GM19438 (cell line): ENCODE data around the gene KRT74.

Experiments
- ATAC-seq: cut with Tn5 transposase; IDR thresholded peaks from one replicate; pipeline ENCODE4 v1.9.1; 2021; ENCODE audit warnings: low read depth; ENCODE audit not compliant: unreplicated experiment

KRT74 gene

DNA sequence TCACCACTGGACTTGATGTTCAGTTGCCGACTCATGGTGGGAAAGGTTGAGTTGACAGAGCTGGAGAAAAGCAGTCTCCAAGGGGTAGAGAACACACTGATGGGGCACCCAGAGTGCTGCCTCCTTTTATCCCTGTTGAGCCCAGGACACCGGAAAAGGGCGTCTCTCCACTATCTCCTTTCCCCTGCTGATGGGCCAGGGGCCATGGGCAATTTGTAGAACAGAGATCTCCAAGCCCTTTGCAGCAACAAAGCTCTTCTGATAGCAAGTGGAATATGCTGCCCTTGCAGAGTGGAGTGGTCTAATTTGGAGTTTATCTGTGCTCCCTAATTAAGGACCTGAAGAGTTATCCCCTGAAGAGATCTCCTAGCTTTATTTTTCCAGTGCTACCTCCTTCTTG is at the start of gene KRT74:
Gene KRT74, minus strand, starts transcription at position 101 of the 400 bp plus-strand sequence. Its CDS starts 66 bp downstream, at position 35.
- no peak for ATAC-seq

DNA sequence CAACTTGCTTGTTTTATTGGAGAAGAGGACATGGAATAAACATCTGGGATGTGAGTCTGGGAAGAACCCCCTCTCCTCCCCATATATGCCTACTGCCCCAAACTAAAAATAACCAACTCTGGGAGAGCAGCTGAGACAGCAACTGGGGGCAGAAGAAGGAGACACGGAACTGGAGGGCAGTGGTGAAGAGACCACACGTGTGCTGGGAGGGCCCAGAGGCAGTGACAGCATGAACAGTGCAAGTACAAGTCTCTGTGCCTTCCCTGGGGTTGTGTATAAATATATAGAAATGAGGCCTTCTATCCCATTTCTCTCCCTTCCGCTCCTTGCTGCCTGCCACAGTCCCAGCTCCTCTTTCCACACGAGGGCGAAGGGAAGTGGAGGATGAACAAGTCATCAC is 48.7 kb upstream of the KRT74 start:
- no peak for ATAC-seq

DNA sequence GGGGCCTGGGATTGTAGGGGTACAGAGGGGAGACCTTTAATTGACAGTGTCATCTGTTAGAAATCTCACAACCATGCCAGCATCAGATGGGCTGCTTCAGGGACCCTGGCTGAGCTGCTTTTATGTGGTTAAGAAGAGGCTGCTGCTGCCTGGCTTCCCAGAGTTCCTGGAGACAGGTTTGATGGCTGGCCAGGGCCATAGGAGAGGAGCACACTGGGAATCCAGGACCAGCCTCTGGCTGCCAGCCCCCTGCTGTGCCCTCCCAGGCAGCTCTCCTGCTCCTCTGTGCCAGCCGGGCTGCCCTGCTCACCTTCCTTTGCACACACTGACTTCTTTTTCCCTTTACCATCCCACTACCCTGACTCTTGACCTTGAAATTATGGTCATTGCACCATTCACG is 45.2 kb upstream of the KRT74 start:
- ATAC-seq, result no peak

- no peak for ATAC-seq
These were observed 44.6 kb upstream of the KRT74 start, which contains the start of gene KRT73 for GRCh38 chr12:52618216-52618615. Gene KRT73 (minus strand): TSS chr12:52618559. CDS start chr12:52618524, 35 bp downstream.

- no peak for ATAC-seq
These were observed 43.8 kb upstream of the KRT74 start for GRCh38 chr12:52617403-52617785.

- no peak for ATAC-seq
These were observed 43.2 kb upstream of the KRT74 start for GRCh38 chr12:52616680-52617402.

- no peak for ATAC-seq
These were observed 42.3 kb upstream of the KRT74 start for GRCh38 chr12:52615912-52616311.

DNA sequence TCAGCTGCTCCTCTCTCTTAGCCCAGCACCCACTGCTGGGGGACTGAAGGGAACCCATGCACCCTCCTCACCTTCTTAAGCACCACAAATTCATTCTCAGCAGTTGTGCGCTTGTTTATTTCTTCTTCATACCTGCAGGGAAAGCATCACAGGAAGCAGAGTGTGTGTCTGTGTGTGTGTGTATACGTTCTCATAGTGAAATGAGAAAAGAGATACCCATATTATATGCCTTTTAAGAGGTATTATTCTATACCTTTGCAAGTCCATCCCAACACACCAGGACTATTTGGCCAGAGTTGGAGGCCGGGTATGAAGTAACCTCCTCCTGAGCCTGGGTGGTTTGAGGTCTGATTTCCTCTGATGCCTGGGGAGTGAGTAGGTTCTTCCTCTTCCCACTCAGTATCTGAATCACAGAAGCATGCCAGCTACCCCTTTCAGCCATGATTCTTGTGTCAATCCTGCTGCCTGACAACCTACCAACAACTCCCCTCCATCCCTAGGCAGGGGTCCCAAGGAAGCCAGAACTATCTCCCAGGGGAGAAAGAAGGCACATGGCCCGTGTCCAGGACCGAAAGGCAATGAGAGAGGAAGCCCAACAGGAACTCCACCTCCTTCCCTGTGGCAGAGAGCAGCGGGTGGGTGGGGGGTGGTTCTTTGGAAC is 41.7 kb upstream of the KRT74 start:
- ATAC-seq, result no peak

DNA sequence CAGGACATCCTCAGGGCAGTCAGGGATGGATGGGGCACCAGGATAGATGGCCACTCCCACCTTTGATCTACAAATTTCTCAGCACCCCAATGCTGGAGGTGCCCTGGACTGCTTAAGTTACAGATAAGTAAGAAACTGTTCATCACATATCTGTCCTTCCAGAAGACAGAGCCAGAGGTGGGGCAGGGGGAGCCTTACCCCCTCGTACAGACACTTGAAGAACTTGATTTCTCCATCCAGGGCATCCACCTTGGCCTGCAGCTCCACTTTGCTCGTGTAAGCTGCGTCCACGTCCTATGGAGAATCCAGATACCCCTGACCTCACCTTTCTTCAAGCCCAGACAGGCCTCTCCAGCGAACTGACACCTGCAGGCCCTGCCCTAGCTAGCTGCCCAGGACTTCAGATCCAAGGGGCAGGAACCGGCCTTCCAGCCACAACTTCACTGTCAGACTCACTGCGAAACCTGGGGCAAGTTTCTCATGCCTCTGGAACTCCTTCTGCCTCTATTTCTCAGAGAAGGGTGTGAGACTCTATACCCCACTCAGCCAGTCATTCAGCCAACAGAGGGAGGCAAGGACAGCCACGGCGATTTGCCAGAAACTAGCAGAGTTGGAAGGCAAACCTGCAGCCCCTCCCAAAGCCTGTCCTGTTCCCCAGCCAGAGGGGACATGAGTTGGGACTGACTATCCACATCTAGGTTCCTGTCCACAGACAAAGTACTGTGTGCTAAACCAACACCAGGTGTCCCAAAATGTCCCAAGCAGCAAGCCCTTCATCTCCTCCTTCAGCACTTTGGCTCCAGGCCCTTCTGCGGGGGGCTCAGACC is 41.0 kb upstream of the KRT74 start:
- no peak for ATAC-seq

DNA sequence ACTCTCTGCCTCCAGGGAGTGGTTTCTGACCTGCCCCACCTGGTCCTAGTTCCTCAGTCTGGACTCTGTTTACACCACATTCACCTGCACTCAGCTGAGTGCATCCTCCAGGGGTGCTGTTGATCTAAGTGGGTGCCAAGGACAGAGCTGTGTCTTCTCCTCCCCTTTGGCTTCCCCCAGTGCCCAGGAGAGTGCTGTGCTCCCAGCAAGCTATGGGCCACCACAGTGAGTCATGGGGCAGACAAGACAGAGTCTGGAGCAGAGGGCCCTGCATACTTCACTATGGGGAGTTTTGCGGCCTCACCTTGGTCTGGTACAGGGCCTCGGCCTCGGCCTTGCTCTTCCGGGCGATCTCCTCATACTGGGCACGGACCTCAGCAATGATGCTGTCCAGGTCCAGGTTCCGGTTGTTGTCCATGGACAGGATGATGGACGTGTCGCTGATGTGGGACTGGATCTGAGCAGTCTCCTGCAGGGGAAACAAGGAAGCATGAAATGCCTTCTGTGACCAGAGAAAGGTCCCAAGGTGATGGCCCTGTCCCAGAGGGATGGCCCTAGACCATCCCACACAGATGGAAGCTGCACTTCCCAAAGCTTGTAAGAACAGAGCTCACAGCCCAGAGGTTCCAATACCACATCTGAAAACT is 39.9 kb upstream of the KRT74 start:
- ATAC-seq, result no peak

GRCh38 chr12:52612431-52613383 is 39.1 kb upstream of the KRT74 start:
- no peak for ATAC-seq

GRCh38 chr12:52611080-52611468 is 37.4 kb upstream of the KRT74 start:
- no peak for ATAC-seq

DNA sequence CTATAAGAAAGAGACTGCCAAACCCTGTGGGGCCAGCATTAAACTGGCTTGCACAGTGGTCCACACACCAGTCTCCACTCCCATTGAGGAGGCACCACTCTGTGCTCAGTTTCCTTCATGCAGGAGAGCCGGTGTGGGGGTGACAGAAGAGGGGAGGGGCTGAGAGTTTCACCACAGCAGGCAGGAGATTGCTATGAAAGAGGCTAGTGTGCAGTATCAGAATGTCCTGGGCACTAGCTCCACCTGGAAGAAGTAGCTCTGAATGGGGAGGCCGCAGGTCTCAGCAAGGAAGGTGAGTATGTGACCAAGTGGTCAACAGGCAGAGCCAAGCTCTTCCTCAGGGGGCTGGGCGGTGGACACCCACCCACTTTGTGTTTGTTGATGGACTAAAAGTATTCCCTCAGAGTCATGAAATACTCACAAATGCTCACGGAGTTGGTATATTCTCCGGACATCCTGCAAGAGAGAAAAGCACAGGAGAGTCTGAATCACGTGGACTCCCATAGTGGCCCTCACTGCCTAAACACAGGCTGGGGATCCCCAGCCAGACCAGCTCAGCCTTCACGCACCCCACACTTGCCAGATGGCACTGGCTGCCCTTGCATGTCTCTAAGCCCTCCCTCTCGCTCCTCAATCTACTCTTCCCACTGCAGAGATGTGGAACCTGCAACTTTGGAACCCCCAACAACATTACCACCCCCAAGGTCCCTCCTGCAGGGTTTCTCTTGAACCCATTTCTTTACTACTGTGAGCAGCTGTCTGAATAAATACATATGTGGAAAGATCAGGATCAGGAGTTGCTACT is 35.4 kb upstream of the KRT74 start:
- no peak for ATAC-seq

- ATAC-seq, result no peak
These were observed 34.5 kb upstream of the KRT74 start for GRCh38 chr12:52608161-52608560.

DNA sequence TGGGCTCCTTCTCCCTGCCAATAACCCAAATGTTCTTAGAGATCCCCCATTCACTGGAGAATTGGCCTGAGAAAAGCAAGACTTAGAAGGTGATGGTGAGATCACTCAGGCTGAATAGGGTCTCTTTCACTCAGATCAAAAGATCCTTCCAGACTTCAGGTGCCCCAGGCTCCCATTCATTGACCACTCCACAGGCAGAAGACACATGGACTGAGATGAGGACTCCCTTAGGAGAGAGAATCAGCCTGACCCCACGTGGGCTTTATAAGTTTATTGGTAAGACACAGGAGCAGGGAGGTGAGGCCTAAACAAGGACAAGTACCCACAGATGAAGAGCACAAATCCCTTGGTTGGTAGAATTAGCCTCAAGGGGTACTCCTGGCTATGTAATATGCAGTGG is 33.7 kb upstream of the KRT74 start:
- ATAC-seq, result no peak

DNA sequence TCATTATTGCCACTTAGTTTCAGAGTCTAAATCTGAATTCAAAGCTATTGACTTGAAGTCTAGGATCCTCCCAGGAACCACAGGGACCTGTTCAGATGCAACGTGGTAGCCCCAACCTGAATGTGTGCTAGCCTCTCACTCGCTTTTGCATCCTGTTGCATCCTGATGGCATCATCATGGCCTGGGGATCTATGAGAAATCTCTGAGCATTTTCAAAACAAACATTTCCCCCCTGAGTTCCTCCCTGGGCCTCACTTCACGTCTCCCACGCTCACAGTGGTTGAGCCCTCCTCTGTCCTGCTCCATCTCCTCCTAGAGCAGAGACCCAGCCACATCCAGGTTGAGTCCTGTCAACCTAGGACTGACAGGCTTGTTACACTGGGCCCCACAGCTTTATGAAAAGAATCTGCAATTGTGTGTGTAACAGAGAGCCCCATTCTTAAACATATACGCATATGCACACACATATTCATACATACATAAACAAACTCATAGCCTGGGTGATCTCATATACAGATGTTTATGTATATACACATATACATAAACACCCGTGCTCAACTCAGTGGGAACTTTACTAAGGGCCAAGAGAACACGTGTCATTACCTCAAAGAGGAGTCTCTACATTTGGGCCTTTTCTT is 33.1 kb upstream of the KRT74 start:
- no peak for ATAC-seq

DNA sequence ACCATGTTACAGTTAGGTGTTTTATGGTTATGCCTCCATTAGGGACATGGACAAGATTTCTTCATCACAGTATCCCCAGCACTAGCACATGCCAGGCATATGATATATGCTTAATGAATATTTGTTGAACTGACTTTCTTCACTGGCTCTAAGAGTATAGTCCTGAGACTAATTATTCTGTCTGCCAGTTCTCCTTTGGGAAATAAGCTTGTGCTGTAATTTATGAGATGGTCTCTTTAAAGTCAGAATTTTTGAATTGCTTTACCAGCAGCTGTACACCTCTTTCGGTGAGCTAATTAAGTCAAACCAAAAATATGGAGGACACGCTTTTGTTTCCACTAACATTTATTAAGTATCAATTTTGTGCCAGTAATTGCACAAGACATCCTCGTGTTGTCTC is 32.5 kb upstream of the KRT74 start:
- no peak for ATAC-seq

GRCh38 chr12:52605542-52605941 is 31.9 kb upstream of the KRT74 start:
- no peak for ATAC-seq

- no peak for ATAC-seq
These were observed 31.2 kb upstream of the KRT74 start for GRCh38 chr12:52604859-52605258.
